GM18499 (cell line): Measurements from ENCODE around the gene IRF2.

Experiments
- ATAC-seq: cut with Tn5 transposase; IDR thresholded peaks from one replicate; pipeline ENCODE4 v1.9.1; 2021; ENCODE audit warnings: moderate number of reproducible peaks; ENCODE audit not compliant: insufficient read depth, unreplicated experiment

The IRF2 gene

DNA sequence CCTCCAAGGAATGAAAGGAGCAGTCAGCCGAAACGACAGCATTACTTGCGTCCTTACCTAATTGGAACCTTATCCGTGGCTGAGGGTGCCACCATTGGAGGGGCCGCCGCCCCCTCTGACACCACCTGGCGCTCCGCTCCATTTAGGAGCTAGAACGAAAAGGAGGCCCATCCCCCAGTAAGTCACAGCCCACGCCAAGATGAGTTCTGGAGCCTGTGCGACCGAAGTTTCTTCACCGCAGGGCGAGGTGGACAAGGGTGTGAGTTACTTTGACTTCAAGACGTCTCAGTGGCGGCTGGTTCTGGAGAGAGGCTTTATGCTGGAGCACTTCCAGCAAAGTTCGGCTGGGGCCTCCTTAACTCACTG lies 729 bp upstream of the IRF2 start:
- ATAC-seq, result peak; percentile 4

DNA sequence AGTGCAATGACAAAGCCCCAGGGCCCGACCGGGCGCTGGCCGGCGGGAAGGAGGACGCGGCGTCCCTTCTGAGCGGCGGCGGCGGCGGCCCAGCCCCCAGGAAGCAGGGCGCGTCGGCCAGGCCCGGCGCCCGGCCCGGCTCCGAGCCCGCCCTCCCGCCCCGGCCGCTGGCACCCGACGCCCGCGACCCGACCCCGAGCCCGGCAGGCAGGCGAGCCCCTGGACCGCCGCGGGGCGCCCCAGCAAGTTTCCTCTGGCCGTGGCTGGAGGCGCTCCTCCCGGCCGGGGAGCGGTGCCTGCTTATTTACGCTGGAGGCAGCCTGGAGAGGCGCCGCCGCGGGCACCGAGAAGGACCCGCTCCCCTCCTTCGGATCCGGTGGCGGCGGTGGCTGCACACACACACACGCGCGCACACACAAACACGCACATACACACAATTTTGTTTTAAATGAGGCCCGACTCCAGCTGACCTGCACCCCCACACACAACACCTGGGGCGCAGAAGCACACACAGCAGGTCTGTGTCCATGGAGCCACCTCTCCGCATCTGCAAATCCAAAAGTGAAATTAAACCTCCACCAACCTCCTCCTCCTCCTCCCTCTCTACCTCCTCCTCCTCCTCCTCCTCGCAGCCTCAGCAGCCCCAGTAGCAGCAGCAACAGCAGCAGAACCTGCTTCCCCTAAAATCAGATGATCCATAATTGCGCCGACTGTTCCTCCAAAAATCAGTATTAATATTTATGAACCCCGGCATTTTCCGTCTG lies 669 bp downstream of the IRF2 start:
- no peak for ATAC-seq

DNA sequence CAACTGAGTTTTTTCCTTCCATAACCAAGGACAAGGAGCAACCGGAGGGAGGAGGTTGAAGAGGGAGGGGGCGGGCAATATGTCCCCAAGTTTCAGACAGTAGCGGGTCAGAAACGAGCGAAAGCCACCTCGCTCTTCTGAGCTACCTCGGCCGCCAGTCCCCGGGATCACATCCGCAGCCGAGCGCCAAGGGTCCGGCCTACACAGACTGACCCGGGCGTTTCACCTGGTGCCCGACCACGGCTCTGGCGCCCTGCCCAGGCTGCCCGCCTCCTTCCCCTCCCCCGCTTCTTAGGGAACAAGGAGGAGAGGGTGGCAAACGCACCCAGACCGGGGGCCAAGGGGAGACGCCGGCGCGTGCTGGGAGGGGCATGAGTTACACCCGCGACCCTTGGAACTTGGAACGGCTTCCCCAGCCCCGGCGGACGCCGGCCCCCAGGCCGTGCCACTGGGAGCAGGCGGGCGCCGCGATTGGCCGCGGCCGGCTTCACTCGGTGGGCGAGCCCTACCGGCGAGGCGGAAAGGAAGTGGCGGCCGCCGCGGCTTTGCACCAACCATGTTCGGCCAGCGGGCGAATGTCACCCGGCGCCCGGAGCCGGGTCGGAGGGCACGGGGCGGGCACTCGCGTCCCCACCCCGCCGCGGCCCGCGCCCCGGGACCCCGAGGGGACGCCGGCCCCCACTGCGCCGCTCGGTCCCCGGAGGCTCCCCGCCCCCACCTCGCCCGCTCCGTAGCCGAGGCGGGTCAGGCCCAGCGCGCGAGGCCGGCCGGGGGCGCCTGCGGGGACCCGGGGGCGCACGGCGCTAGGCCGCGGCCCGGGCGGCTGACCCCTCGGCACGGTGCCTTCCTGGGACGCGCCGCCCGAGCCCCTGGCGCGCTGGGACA lies 1.5 kb downstream of the IRF2 start:
- ATAC-seq, result no peak

DNA sequence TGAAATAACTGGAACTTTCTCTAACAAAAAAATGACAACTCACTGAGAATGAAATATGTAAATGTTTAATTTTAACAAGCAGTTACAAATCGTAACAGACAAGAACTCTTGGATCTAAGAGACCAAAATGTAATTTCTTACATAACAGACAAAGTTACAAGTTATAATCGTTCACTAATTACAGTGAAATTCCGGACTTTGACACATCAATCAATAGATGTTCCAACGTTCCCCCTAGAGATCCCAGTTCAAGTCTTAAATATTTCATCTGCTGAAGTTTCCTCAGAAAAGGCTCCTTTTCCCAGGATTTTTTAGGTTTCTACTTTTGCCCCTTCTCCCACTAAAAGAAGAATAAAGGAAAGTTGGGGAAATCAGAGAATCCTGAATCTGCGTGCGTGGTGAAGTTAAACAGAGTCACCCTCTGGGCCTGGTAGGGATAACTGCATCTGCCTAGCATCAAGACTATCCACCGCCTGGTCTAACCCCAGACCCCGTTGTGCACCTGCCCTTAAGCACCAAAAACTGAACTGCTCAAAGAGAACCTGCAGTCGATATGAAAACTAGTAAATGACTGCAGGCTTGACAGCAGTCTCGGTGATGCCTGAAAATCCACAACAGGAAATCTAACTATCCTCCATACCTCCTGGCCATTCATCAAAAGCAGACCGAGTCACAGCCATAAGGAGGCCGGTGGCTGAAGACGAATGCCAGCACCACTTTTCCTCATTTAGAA lies 2.3 kb downstream of the IRF2 start:
- ATAC-seq, result no peak

DNA sequence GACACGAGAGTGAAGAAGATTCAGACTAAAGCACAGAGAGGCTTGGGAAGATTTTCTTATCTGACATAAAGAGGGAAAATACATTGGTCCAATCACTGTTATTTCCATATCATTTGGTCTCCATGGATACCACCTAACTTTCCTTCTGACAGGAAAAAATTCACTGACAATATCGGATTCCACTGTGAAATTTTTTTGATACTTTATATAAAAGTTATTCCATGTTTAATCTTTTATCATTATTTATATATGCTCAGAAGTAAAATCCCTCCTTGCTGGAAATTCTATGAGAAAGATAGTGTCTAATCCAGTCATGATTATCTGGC lies 3.6 kb downstream of the IRF2 start:
- no peak for ATAC-seq

DNA sequence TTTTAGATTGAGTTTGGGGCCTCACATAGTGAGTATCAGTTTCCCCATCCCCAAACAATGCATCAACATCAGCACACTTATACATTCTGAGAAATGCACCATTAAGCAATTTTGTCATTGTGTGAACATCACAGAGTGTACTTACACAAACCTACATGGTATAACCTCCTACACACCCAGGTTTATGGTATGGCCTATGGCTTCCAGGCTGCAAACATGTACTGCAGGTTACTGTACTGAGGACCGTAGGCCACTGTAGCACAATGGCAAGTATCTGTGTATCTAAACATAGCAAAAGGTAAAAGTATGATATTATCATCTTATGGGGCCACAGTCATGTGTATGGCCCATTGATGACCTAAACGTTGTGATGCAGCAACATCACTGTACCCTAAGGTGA lies 7.7 kb downstream of the IRF2 start:
- ATAC-seq, result no peak

DNA sequence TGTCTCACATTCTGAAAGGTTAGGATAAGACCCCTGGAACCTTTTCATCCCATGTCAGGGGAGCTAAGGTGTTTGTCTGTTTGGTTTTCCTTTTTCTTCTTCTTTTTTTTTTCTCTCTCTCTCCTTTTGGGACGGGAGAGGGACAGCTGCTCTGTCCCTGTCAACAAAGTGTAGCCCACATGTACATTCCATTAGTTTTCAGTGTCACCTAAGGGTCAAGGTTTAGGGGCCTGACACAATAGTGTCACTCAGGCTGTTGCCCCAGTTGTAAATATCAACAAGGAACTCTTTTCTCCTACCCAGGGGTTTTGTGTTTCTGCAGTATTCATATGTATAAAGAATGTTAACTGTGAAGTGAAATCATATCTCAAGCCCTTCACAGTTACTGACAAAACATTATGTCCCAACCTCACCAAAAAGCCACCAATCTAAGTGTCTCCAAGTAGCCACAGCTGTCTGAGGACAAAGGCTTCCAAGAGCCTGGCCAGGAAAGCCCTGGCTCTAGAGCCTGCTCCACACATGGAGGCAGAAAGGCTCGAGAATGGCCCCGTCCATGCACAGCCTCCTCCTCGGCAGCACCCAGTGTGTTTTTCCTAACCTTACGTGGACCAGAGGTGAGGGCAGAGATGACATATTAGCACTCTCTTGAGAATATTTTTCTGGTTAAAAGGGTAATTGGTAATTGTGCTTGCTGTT lies 9.4 kb downstream of the IRF2 start:
- ATAC-seq, result no peak

DNA sequence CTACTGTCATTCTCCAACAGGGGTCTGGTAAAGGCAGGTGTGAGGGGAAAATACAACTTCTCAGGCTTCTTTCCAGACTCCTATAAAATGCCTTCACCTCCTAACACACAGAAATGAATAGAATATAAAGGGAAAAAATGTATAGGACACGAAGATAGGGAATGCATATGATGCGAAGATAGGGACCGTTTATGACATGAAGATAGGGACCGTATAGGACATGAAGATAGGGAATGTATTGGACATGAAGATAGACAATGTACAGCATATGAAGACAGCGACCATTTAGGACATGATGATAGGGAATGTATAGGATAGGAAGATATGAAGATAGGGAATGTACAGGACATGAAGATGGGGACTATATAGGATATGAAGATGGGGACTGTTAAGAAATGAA lies 10.5 kb downstream of the IRF2 start:
- no peak for ATAC-seq

DNA sequence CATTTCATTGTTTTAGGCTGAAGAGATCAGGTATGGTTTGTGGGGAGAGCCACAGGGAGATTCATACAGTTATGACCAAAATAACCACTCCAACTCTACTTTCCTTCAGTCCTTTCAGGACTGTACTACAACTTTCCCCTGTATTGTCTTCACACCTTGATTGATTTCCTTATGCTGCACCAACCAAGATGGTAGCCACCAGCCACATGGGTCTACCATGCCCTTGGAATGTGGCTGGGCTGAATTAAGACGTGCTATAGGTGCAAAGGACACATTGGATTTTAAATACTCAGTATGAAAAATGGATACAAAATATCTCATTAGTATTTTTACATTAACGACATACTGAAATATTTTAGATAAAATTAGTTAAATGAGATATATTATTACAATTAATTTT lies 11.2 kb downstream of the IRF2 start:
- ATAC-seq, result no peak

DNA sequence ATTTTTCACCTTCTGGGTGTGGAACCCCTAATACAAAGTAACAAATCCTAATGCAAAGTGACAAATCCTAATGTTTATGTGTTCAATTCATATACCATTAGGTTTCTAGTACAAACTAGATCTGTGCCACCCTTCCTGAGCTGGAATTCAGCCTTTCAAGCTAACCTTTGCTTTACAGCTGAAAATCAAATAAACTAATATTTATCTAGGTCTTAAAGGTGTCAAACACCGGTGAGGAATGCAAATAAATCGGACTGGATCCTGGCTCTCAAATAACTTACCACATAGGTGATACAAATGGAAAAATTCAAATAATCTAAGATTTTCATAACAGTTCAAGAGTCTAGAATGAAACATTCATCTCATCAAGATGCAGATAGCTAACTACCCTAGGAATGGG lies 11.6 kb downstream of the IRF2 start:
- no peak for ATAC-seq

DNA sequence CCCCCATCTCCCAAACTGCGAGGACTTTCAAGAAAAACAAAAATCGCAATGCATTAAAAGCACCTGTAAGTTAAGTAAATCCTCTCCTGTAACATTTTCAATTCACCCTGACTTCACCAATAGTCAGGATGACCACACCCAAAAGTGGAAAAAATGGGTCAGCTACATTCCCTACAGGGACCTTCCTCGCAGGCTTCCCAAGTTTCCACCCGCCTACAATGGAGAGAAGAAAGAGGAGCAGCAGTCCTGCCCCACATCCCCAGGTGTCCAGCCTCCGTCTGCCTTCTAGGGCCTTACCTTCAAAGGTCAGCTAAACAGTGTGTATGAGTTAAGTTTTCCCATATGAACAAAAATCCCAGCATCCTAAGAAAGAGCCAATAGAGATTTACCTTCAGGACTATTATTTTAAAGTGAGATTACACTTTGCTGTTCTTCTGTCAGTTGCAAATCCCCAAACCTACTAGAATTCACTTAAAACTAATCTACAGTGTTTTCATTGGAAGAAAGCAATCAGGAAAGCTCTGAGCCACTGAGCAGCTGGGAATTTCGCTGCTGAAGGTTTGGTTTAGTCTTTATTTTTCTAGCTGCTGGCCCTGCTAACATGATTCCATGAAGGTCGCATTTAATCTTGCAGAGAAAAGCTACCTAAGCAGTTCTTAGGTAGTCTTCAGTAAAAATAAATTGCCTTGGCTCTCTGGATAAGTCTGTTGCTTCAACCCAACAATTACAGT lies 12.5 kb downstream of the IRF2 start:
- no peak for ATAC-seq

DNA sequence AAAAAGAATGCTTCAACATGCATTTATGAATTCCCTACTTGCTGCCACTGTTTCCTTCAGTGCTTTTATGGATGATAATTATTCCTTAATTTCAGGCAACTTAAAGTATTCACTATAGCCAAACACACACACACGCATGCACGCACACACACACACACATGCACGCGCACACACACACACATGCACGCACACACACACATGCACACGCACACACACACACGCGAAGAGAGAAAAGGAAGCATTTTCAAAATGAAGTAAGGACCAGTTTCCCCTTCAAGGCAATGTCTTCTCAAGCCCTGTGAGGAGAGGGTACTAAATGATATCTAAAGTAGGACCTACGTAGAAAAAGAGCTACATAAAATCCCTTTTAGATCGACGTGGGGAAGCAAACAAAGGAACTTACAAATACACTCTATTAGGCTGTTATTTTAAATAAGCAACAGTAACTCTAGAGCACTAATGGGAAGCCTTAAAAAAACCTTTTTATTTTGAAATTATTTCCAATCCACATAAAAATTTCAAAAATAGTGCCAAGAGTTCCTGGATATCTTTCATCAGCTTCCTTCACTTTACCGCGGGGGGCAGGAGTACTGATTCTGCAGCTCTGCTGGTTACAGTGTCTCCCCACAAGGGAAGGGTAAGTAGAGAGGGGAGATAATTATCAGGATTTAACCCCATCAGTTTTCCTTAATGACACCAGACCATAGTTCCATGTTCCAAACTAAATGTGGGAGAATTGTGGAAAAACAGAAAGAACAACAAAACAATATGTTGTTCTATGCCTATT lies 13.7 kb downstream of the IRF2 start:
- no peak for ATAC-seq

DNA sequence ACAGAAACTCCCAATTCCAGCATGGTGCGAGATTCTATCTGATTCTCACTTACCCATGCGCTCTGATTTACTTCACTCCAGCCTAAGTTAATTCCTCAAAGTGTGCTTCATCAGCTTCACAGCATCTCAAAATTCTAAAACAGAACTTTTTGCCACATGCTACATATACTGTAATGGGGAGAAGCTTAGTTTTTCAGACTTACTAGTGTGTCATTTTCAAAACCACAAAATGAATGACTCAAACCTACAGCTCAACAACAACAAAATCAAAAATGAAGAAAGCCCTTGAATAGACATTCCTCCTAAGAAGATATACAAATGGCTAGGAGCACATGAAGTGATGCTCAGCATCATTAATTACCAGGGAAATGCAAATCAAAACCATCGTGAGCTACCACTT lies 14.9 kb downstream of the IRF2 start:
- ATAC-seq, result no peak

DNA sequence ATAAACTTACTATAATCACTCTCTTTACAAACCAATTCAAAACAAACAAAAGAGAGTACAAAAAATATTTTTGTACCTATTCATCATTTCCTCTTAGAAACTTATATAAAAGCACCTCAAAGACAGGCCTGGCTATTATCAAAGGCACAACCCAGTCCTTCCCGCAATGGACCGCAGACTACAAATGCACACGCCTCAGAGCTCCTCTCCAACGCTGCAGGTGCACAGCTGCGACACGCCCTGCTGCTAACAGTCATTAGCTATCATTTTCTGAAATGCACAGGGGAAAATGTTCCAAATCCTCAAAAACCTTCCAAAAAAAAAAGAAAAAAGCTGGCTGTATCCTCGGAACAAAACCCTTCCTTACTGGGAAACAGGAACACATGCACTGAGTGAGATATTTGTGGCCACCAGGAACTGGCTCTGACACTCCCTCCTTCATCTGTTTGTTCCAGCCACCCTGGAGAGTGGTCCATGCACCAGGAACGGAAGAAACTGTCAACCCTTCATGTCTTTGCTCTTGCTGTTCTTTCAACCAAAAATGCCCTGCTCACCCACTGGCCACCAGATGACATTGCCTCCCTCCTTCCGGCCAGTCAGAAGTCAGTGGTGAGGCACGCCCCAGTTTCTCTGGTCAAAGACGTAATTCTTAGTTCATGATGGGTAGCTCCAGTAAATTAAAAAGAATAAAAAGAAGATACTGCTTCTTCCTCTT lies 16.7 kb downstream of the IRF2 start:
- no peak for ATAC-seq

DNA sequence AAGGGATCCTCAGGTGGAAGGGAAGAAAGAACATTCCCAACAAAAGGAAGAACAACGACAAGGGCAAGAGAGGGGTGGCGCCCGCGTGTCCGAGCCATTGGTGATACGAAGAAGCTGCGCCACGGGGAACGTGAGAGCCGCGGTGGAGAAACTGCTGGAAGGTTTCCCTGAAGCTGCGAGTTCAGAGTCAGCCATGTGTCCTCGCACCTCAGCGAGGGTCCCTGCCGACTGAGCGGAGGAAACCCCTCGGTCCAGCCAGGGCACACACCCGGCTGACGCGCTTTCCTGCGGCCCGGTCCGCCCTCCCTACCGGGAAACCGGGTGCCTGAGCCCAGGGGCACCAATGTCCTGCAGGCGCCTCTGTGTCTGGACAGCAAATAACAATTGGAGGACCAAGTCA lies 18.0 kb downstream of the IRF2 start:
- ATAC-seq, result no peak

DNA sequence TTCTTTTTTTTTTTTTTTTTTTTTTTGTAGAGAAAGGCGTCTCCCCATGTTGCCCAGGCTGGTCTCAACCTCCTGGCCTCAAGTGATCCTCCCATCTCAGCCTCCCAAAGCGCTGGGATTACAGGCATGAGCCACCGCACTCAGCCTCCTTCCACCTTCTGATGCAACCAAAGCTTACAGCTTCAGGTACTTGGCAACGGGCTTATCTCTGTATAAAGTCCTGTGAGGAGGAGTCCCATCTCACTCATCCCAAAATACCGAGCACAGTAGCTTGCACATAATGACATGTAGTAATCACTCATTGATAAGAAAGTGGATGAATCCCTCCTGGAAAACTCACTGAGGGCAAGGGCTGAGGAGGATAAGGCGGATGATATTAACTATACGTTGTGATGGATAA lies 19.1 kb downstream of the IRF2 start:
- no peak for ATAC-seq

DNA sequence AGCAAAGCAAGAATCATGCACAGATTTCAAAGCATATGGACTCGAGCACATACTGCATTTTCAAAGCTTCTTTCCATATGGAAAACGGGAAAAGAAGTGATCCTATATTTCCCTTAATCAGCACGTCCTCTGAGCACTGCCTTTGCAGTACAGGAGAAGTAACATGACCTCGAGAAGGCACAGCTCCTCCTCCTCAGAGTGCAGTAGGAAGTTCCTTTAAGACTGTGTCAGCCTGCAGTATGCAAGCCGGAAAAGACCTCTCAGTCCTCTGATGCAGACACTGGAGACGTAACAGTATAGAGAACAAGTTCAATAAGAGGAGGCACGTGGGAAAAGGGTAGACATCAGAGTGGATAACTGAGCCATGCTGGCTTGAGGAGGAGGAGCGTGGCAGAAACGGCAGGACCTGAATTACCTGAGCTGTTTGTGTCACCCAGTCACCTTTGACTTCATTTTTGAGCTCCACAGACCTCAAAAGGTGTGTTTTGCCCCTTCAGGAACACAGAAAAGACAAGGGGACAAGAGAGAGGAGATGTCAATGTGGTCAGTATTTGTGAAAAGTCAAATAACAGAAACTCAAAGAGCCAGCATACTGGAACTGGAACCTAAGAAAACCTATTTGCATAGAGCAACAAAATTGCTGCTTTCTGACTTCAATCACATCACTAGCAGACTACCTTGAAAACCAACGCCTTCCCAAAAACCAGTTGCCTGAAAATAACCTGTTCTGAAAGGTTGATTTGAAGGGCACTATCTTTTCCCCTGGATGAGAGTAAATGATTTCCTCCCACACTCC lies 20.8 kb downstream of the IRF2 start:
- ATAC-seq, result peak; percentile 39

DNA sequence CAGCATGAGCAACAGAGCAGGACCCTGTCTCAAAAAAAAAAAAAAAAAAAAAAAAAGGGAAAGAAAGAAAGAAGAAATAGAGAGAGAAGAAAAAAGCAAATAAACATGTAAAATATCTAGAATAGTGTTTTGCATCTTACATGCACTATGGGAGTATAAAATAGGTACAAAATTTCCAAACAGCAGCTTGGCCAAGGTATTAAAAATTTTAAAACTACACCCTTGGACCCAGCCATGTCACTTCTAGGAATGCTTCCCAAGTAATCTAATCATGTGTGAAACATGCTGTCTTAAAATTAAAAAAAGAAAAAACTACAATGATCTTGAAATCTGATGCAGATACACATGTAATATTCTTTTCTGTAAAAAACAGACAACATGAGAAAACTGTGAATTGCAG lies 21.6 kb downstream of the IRF2 start:
- no peak for ATAC-seq
